Effector memory CD8-positive, alpha-beta T cell (primary cell): ENCODE data around the gene DGKG.

ENCODE experiments used
- ATAC-seq: fragments of 150-1000 bp; cut with Tn5 transposase; replicated peaks from 2 replicates; pipeline ENCODE4 v1.10.0; 2021; ENCODE audit warnings: mild to moderate bottlenecking, moderate library complexity
- DNase-seq, 3 experiments: peaks; one replicate each; pipeline ENCODE4 v3.0.0; 2021
- H3K27ac Mint-ChIP-seq, 2 donors: one replicate each; pipeline ENCODE4 v1.8.0; 2022; ENCODE audit warnings: mild to moderate bottlenecking in 2 of 2, mixed read lengths in 2 of 2, moderate library complexity in 2 of 2
- H3K27me3 Mint-ChIP-seq, 2 donors: one replicate each; pipeline ENCODE4 v1.8.0; 2022; ENCODE audit warnings: mixed read lengths in 2 of 2
- H3K36me3 Mint-ChIP-seq: one replicate; pipeline ENCODE4 v1.8.0; 2022; ENCODE audit warnings: mild to moderate bottlenecking, moderate library complexity, mixed read lengths; ENCODE audit not compliant: insufficient read depth
- H3K4me1 Mint-ChIP-seq, 2 donors: one replicate each; pipeline ENCODE4 v1.8.0; 2022; ENCODE audit warnings: low read depth in 2 of 2, mixed read lengths in 2 of 2
- H3K4me3 Mint-ChIP-seq, 2 donors: one replicate each; pipeline ENCODE4 v1.8.0; 2022; ENCODE audit warnings: mild to moderate bottlenecking in 2 of 2, mixed read lengths in 2 of 2, moderate library complexity in 2 of 2
- H3K9me3 Mint-ChIP-seq, 2 donors: one replicate each; pipeline ENCODE4 v1.8.0; 2022; ENCODE audit warnings: mixed read lengths in 2 of 2
- total RNA-seq, 9 experiments: gene quantifications; one replicate each; lab custom pipeline; 2026; lab: John Stamatoyannopoulos, UW

The DGKG gene
- total RNA-seq, result 0 to 0.29 (median 0.13) reads per million in 9 experiments

DNA sequence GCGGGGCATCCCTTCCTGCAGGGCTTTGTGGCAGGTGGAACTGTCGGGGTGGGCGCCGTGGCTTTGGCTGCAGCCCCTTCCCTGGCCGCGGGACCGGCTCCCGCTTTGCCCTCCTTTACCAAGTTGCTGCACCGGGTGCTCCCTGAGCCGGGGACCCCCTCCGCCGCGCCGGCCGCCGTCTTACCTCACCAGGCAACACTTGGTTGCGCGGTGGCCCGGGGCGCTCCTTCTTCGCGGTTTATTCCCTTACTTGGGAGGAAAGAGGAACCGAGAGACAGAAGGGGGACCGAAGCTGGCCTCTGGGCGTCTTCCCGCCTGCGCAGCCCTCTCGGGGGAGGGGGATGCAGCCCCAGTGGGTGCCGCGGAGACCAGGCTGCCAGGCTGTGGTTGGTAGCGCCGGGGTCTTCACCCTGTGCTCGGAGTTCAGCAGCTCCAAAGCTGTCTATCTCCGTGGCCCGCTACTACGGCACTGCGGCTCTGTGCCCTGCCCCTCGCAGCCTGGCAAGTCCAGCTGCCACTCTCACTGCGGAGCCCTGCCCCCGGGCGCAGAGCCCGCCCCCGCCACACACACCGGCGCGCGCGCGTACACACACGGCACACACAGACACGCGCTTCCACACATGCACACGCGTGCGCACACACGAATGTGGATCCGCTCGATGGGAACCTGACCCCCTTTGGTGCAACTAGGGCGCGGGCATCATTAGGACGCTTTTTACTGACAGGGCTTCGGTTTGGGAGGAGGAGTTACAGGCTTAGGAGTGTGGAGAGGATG is at the start of gene DGKG:
Gene DGKG, minus strand, starts transcription at position 473 of the 775 bp plus-strand sequence. CDS start 41,775 bp downstream, outside the sequence.
- Mint-ChIP-seq H3K36me3 (no peaks in the 10 kb centered on the region), H3K4me3 (peak within 1 kb of the TSS; percentile 59 to 67), H3K9me3 (no peaks in the 10 kb centered on the region), H3K27me3 (peaks cover 56 to 67% of the 10 kb centered on the region in 2 donors), H3K27ac (no peak within 1 kb of the TSS), H3K4me1 (peaks cover 0 to 9% of the 10 kb centered on the region in 2 donors)
- DNase-seq (no peak), ATAC-seq (peak; percentile 43)

- Mint-ChIP-seq H3K9me3 (no peaks in the 10 kb centered on the region), H3K27me3 (peaks cover 19 to 39% of the 10 kb centered on the region in 2 donors), H3K4me1 (peaks cover 0 to 6% of the 10 kb centered on the region in 2 donors), H3K27ac (no peak overlapping the region), H3K36me3 (no peaks in the 10 kb centered on the region), H3K4me3 (no peak overlapping the region)
- DNase-seq, result no peak
- ATAC-seq, result no peak
Observed at GRCh38 chr3:186411089-186411488, 49.1 kb upstream of the DGKG start.

GRCh38 chr3:186406669-186407635 is 44.9 kb upstream of the DGKG start:
- Mint-ChIP-seq H3K4me1 (no peaks in the 10 kb centered on the region), H3K36me3 (no peaks in the 10 kb centered on the region), H3K27ac (no peak overlapping the region), H3K27me3 (peaks cover 23 to 24% of the 10 kb centered on the region in 2 donors), H3K9me3 (no peaks in the 10 kb centered on the region), H3K4me3 (no peak overlapping the region)
- DNase-seq, result no peak
- ATAC-seq, result no peak

DNA sequence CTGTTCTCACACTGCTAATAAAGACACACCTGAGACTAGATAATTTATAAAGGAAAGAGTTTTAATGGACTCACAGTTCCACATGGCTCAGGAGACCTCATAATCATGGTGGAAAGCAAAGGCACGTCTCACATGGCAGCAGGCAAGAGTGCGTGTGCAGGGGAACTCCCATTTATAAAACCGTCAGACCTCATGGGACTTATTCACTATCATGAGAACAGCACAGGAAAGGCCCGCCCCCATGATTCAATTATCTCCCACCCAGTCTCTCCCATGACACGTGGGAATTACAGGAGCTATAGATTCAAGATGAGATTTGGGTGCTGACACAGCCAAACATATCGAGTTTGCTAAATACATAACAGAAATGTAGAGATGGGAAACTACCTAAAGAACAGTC is 39.5 kb upstream of the DGKG start:
- H3K4me1 Mint-ChIP-seq, result no peaks in the 10 kb centered on the region
- DNase-seq (no peak), ATAC-seq (no peak)
- H3K4me3 Mint-ChIP-seq, result no peak overlapping the region
- H3K9me3 Mint-ChIP-seq, result no peaks in the 10 kb centered on the region
- H3K27me3 Mint-ChIP-seq, result peaks cover 18 to 21% of the 10 kb centered on the region in 2 donors
- H3K27ac Mint-ChIP-seq, result no peak overlapping the region
- H3K36me3 Mint-ChIP-seq, result no peaks in the 10 kb centered on the region

GRCh38 chr3:186400662-186401061 is 38.6 kb upstream of the DGKG start:
- Mint-ChIP-seq H3K4me3 (no peak overlapping the region), H3K27ac (no peak overlapping the region)
- ATAC-seq, result no peak

DNA sequence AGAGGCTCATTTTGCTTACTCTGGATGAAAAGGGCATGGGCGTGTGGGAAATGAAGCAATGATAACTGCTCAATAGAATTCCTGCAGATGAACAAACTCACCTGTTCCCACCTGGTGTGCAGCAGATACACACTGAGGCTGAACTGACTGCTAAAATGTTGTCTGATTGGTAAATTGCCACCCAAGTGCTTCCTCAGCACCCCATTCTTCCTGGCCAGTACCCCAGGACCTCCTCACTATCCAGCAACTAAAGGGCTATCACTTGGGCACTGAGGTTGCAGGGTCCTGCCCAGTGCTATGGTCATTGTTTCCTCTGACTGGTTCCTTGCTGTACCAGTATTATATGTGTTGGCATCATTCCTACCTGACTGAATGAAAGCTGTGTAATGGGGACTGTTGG is 38.0 kb upstream of the DGKG start:
- Mint-ChIP-seq H3K27me3 (peaks cover 20 to 21% of the 10 kb centered on the region in 2 donors), H3K4me3 (no peak overlapping the region), H3K27ac (no peak overlapping the region), H3K9me3 (no peaks in the 10 kb centered on the region), H3K4me1 (no peaks in the 10 kb centered on the region), H3K36me3 (no peaks in the 10 kb centered on the region)
- no peak for DNase-seq
- no peak for ATAC-seq

More at GRCh38 chr3:186400662-186401061, 38.6 kb upstream of the DGKG start:
- DNase-seq, result no peak
- H3K4me1 Mint-ChIP-seq, result no peaks in the 10 kb centered on the region
- peaks cover 18 to 21% of the 10 kb centered on the region in 2 donors for H3K27me3 Mint-ChIP-seq
- no peaks in the 10 kb centered on the region for H3K9me3 Mint-ChIP-seq
- no peaks in the 10 kb centered on the region for H3K36me3 Mint-ChIP-seq

- no peaks in the 10 kb centered on the region for H3K4me1 Mint-ChIP-seq
- DNase-seq (no peak), ATAC-seq (no peak)
- no peaks in the 10 kb centered on the region for H3K36me3 Mint-ChIP-seq
- H3K4me3 Mint-ChIP-seq, result no peak overlapping the region
- peaks cover 14 to 19% of the 10 kb centered on the region in 2 donors for H3K27me3 Mint-ChIP-seq
- no peak overlapping the region for H3K27ac Mint-ChIP-seq
- no peaks in the 10 kb centered on the region for H3K9me3 Mint-ChIP-seq
Observed at GRCh38 chr3:186394566-186395217, 32.7 kb upstream of the DGKG start.

DNA sequence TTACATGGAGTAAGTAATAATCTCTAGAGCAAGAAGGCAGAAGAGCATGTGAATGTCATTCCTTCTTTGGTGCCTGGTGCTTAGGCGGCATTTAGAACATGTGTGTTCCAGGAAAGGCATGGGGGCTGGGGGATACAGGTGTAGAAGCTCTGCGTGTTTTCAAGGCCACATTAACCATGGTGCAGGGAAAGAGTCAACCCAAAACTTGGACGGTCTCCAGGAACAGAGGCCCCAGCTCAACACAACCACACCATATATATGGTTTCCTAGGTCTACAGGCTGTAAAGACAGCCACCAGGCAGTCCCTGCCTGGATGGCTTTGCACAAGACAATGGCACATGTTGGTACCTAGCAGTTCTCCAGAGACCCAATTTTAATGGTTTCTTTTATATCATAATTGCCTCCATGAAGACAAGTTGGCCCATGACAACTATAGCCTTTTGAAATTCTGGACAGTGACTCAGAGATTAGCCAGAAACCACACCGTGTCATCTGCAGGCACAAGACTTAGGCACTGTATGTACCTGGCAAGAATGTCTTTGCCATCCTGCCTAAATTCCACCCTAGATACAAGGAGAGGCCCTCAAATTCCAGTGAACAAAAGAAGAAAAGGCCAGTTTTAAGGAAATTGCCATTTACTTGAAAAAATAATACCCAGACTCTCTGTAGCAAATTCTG is 25.0 kb upstream of the DGKG start:
- ATAC-seq (no peak), DNase-seq (no peak)
- Mint-ChIP-seq H3K27ac (no peak overlapping the region), H3K4me3 (no peak overlapping the region), H3K9me3 (peaks cover 0 to 8% of the 10 kb centered on the region in 2 donors), H3K4me1 (no peaks in the 10 kb centered on the region), H3K36me3 (peaks cover 3% of the 10 kb centered on the region), H3K27me3 (peaks cover 6 to 34% of the 10 kb centered on the region in 2 donors)

GRCh38 chr3:186385856-186386602 is 24.0 kb upstream of the DGKG start:
- Mint-ChIP-seq H3K4me3 (no peak overlapping the region), H3K27ac (no peak overlapping the region), H3K27me3 (peaks cover 6 to 30% of the 10 kb centered on the region in 2 donors), H3K36me3 (peaks cover 3% of the 10 kb centered on the region), H3K9me3 (peaks cover 0 to 8% of the 10 kb centered on the region in 2 donors), H3K4me1 (no peaks in the 10 kb centered on the region)
- ATAC-seq, result no peak
- DNase-seq, result no peak

- H3K36me3 Mint-ChIP-seq, result no peaks in the 10 kb centered on the region
- H3K4me1 Mint-ChIP-seq, result peaks cover 0 to 2% of the 10 kb centered on the region in 2 donors
- no peak overlapping the region for H3K4me3 Mint-ChIP-seq
- ATAC-seq (no peak), DNase-seq (no peak)
- H3K27me3 Mint-ChIP-seq, result peaks cover 9 to 32% of the 10 kb centered on the region in 2 donors
- H3K9me3 Mint-ChIP-seq, result peaks cover 0 to 8% of the 10 kb centered on the region in 2 donors
- no peak overlapping the region for H3K27ac Mint-ChIP-seq
Observed at GRCh38 chr3:186383026-186383993, 21.3 kb upstream of the DGKG start.

DNA sequence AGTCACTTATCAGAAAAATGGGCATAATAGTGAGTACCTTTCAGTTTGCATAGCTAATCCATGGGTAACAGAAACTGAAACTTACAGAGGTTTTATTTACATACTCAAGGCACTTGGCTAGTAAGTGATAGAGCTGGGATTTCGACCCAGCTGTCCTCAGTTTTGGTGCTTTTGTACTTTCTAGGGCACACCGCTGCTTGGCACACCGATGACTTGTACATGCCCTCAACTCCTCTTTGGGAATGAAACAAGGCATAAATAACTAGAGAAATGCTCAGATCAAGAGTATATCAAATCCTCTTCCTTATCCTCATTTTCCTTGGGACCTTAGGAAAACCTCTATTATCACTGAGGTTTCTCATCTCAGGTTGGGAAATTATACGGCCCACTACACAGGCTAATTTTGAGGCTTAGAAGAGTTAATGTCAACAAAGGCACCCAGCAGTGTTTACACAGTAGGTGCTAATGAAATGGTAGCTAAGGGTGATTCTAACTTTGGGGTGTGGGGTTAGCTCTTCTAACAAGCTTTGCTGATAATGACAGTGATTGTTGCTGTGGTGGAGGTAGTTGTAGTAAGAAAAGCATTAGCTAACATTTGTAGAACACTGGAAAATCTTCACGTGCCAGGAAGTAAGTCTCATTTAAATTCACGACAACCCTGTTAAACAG is 20.3 kb upstream of the DGKG start:
- ATAC-seq, result no peak

More for the DNA sequence above, 20.3 kb upstream of the DGKG start:
- Mint-ChIP-seq H3K4me3 (no peak overlapping the region), H3K9me3 (peaks cover 0 to 8% of the 10 kb centered on the region in 2 donors), H3K36me3 (no peaks in the 10 kb centered on the region), H3K4me1 (peaks cover 0 to 2% of the 10 kb centered on the region in 2 donors), H3K27me3 (peaks cover 10 to 41% of the 10 kb centered on the region in 2 donors), H3K27ac (no peak overlapping the region)
- no peak for DNase-seq
